Pericardium fibroblast (primary cell): ENCODE measurements around the gene CDH13. TPM values are rescaled to one million over a fixed set of nuclear protein-coding genes. Genes with fewer than 3 reads are reported as not detected.

Experiments used
- total RNA-seq: library from RNA; depleted of rRNA; stranded (reverse); fragments of >200 nt; gene quantifications from 2 replicates; pipeline ENCODE4 v1.2.3, GENCODE V29; 2015

Gene CDH13
- total RNA-seq, result 26.6 and 50.9 TPM in 2 replicates

DNA sequence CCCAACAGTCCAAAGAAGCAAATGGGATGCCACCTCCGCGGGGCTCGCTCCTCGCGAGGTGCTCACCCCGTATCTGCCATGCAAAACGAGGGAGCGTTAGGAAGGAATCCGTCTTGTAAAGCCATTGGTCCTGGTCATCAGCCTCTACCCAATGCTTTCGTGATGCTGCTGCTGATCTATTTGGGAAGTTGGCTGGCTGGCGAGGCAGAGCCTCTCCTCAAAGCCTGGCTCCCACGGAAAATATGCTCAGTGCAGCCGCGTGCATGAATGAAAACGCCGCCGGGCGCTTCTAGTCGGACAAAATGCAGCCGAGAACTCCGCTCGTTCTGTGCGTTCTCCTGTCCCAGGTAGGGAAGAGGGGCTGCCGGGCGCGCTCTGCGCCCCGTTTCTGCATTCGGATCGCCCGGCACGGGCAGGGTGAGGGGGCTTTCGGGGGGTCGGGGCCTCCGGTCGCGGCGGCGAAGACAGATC is at the start of gene CDH13:
Gene CDH13 (plus strand): TSS at position 179 of the 471 bp plus-strand sequence.

DNA sequence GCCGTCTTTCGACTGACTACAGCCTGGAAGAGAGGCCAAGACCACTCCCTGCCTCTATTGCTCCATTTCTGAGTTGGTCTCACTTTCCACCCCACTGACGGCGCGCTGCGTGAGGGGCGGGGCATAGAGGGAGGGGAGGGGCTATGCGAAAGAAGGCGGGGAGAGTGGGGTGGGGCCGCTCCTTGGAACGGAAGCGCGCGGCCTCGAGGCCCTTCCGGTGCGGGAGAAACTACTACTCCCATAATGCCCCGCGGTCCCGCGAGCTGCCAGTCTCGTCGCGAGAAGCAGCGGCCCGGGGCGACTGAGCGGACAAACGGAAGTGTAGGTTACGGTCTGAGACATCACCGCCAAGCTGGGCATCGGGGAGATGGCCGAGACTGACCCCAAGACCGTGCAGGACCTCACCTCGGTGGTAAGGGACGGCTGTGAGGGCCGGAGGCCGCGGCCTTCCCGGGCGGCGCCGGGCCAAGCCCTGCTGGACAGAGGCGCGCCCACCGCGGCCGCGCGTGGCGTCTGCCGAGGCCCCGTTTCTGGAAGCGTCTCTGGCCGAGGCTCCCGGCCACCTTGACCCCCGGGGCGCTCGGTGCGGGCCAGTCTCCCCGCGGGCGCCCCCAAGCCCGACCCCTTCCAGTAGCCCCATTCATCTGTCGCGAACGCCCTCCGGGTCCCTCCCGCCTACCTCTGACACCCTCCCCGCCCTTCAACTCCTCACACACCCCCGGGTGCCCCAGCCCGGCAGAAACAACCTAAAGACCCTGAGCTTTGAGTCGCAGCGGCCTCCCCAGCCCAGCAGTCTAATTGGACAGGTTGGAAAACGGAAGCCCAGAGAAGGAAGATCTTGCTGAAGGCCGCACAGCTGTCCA is 1181.2 kb downstream of the CDH13 start, which contains the start of gene HSBP1:
Gene HSBP1 (plus strand): TSS at position 269 of the 863 bp plus-strand sequence. CDS start 99 bp downstream, at position 368.

